ENCODE data around the gene NTRK3.

The NTRK3 gene

DNA sequence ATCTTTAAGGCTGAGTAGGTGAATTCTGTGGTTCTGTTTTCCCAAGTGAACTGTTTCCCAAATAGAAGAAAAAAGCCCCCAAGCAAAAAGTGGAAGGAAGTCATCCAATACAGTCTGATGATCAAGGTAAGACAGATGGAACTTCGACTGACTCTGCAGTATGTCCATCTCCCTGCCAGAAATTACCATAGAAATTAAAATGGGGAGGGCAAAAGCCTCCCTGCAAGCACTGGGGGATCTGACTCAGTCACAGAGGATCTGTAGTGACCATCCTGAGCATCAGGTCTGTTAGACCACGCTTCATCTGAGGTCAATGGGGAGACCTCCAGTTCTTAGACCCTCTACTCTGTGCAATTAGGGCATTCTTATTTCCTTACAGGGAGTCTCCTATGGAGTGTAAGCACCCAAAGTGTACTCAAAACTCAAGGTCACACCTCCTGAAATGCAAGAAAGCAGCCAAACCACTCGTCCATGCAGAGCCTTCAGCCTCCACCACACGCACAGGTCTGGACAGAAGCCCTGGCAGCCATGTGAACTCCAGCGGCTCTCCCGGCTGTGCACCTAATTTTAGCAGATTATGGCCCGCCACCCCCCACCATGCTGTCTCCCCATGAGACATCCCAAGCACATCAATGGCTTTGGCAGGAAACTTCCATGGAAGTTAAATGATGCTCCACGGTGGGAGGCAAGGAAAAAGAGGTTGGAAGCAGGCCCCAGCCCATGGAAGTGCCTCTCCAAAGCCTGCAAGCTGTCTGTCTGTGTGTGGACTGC is 348.7 kb downstream of the NTRK3 start:
- no peaks in the 10 kb centered on the region for H3K9me3 ChIP-seq (ENCODE audit: control insufficient read depth, low read length)
- no peak for DNase-seq
- H3K4me3 ChIP-seq (ENCODE audit: insufficient read depth, low read depth, low read length, poor library complexity, severe bottlenecking): no peak overlapping the region
- H3K27me3 ChIP-seq (replicated peaks; ENCODE audit: control insufficient read depth, insufficient read depth, low read length, poor library complexity, severe bottlenecking): no peaks in the 10 kb centered on the region
- H3K27ac ChIP-seq (ENCODE audit: insufficient read depth, low read length, poor library complexity, severe bottlenecking): no peak overlapping the region
- no peaks in the 10 kb centered on the region for H3K36me3 ChIP-seq (ENCODE audit: control insufficient read depth, insufficient read depth, low read length)
- H3K4me1 ChIP-seq (ENCODE audit: control insufficient read depth, insufficient read depth, low read length, poor library complexity, severe bottlenecking): no peaks in the 10 kb centered on the region

DNA sequence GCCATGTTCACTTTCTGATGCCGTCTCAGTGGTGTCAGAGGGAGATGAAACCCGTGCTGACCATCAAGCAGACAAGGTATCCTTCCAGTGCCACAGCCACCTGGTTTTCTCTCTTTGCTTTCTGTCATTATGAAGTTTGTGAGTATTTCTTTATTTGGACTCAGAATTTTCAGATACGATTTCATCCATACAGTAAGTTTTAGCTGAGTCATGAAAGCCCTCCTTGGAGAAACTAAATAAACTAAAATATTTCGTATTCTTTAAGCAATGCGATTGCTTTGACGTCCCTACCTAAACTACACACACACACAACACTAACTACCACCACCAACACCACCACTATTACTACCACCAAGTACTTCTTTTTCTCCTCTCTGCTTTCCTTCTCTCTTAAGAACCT is 350.1 kb downstream of the NTRK3 start:
- H3K27ac ChIP-seq (ENCODE audit: insufficient read depth, low read length, poor library complexity, severe bottlenecking): no peak overlapping the region
- H3K36me3 ChIP-seq (ENCODE audit: control insufficient read depth, insufficient read depth, low read length): no peaks in the 10 kb centered on the region
- H3K4me3 ChIP-seq (ENCODE audit: insufficient read depth, low read depth, low read length, poor library complexity, severe bottlenecking): no peak overlapping the region

DNA sequence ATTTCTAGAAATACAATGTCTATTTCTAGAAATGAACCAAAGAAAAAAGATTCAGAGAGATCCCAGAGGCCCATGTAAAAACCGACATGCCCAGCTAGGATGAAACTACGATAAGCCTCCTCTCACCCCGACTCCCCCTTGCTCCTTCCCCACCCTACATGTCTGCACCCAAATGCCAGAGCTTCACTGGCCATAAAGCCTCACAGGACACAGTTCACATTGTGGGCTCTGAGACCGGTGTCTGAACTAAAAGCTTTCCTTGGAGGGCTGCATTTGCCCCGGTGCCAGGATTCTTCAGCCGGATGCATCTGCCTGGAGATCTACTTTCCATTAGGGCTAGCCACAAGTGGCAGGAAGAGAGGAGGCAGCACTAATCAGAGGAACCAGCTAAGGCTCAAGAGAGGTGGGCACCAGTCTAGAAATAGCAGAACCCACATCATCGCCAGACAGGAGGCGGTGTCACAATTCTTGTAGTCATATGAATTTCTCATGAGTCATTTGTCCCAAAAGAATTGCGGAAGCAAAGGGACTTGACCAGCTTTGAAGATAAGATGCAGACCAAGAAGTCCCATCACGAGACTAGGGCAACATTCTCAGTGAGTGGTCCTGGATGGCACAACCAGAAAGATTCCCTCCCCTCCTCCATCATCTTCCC is 353.6 kb downstream of the NTRK3 start:
- no peak overlapping the region for H3K27ac ChIP-seq (ENCODE audit: insufficient read depth, low read length, poor library complexity, severe bottlenecking)
- H3K36me3 ChIP-seq (ENCODE audit: control insufficient read depth, insufficient read depth, low read length): no peaks in the 10 kb centered on the region
- H3K9me3 ChIP-seq (ENCODE audit: control insufficient read depth, low read length): no peaks in the 10 kb centered on the region
- no peak overlapping the region for H3K4me3 ChIP-seq (ENCODE audit: insufficient read depth, low read depth, low read length, poor library complexity, severe bottlenecking)
- DNase-seq: no peak
- no peaks in the 10 kb centered on the region for H3K4me1 ChIP-seq (ENCODE audit: control insufficient read depth, insufficient read depth, low read length, poor library complexity, severe bottlenecking)
- H3K27me3 ChIP-seq (replicated peaks; ENCODE audit: control insufficient read depth, insufficient read depth, low read length, poor library complexity, severe bottlenecking): no peaks in the 10 kb centered on the region

More for the DNA sequence above, 350.1 kb downstream of the NTRK3 start:
- H3K4me1 ChIP-seq (ENCODE audit: control insufficient read depth, insufficient read depth, low read length, poor library complexity, severe bottlenecking): no peaks in the 10 kb centered on the region
- H3K27me3 ChIP-seq (replicated peaks; ENCODE audit: control insufficient read depth, insufficient read depth, low read length, poor library complexity, severe bottlenecking): no peaks in the 10 kb centered on the region
- no peak for DNase-seq
- H3K9me3 ChIP-seq (ENCODE audit: control insufficient read depth, low read length): no peaks in the 10 kb centered on the region

DNA sequence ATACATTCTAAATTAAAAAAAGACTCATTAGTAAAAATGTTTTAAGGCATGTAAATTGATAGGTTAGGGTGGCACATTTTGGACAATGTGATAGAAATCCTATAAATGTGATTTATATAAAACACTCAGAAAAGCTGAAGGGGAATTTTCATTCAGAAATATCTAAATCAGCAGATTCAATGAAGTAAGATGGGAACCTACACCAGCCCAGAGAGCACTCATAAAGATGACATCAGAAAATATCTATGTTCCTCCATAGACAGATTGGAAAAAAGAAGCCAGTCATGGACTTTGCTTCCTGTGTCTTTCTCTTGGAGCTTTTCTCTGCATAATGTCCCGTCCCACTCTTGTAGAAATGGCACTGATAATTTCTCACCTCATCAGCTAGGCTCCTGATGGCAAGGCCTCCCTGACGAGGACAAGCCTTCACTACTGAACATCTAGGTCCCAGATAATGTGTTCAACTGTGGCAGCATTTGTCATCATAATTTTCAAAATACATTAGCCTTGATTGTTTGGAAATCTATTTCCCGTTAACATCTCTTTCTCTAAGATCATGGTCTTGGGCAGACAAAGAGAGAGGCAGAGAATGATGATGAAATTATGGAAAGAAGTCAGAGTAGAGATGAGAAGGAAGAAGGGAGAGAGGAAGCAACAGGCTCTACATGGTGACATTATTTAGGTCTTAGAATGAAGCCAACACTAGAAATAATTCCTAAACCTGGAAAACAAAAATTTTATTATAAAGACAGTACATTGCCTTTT is 354.4 kb downstream of the NTRK3 start:
- no peaks in the 10 kb centered on the region for H3K36me3 ChIP-seq (ENCODE audit: control insufficient read depth, insufficient read depth, low read length)
- no peaks in the 10 kb centered on the region for H3K9me3 ChIP-seq (ENCODE audit: control insufficient read depth, low read length)
- H3K4me1 ChIP-seq (ENCODE audit: control insufficient read depth, insufficient read depth, low read length, poor library complexity, severe bottlenecking): no peaks in the 10 kb centered on the region
- H3K4me3 ChIP-seq (ENCODE audit: insufficient read depth, low read depth, low read length, poor library complexity, severe bottlenecking): no peak overlapping the region
- no peak overlapping the region for H3K27ac ChIP-seq (ENCODE audit: insufficient read depth, low read length, poor library complexity, severe bottlenecking)
- H3K27me3 ChIP-seq (replicated peaks; ENCODE audit: control insufficient read depth, insufficient read depth, low read length, poor library complexity, severe bottlenecking): no peaks in the 10 kb centered on the region
- no peak for DNase-seq

DNA sequence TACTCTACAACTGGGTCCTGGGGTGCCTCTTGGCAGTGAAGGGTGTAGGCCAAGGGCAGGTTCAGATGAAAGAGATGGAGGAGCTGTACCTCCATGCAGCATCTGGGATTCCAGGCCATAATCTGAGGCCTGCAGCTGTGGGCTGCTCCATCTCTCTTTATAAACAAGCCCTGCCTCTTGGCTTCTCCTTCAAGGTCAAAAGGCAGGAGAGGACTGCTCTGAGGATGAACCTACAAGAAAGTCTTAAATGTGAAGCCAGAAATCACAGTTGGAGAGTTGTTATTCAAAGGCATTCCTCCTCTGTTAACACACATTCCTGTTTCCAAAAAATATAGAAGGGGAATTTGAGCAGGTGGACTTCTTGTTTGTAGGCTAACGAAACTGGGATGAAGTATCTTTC is 355.5 kb downstream of the NTRK3 start:
- no peaks in the 10 kb centered on the region for H3K9me3 ChIP-seq (ENCODE audit: control insufficient read depth, low read length)
- H3K4me1 ChIP-seq (ENCODE audit: control insufficient read depth, insufficient read depth, low read length, poor library complexity, severe bottlenecking): no peaks in the 10 kb centered on the region
- H3K36me3 ChIP-seq (ENCODE audit: control insufficient read depth, insufficient read depth, low read length): no peaks in the 10 kb centered on the region
- no peak overlapping the region for H3K27ac ChIP-seq (ENCODE audit: insufficient read depth, low read length, poor library complexity, severe bottlenecking)
- no peaks in the 10 kb centered on the region for H3K27me3 ChIP-seq (replicated peaks; ENCODE audit: control insufficient read depth, insufficient read depth, low read length, poor library complexity, severe bottlenecking)
- no peak for DNase-seq
- H3K4me3 ChIP-seq (ENCODE audit: insufficient read depth, low read depth, low read length, poor library complexity, severe bottlenecking): no peak overlapping the region

DNA sequence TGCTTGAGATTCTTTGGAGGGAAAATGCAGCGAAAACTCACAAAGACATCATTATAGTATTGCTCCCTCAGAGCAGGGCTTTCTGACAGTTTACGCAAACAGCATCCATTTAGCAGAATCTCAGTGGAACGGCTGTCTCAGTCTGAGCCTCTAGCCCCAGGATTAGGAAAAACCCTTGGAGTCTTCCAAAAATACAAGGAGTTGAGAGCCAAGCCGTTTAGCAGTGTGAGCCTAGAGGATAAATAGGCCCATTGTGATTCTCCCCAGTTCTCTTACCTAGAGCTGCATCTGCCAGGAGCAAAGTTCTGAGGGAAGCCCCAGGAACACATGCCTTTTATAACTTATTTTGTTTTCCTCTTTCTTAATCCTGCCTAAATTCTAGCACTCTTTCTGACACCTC is 359.6 kb downstream of the NTRK3 start:
- Histone ChIP-seq H3K27ac (ENCODE audit: insufficient read depth, low read length, poor library complexity, severe bottlenecking) (no peak overlapping the region), H3K4me1 (ENCODE audit: control insufficient read depth, insufficient read depth, low read length, poor library complexity, severe bottlenecking) (no peaks in the 10 kb centered on the region), H3K4me3 (ENCODE audit: insufficient read depth, low read depth, low read length, poor library complexity, severe bottlenecking) (no peak overlapping the region), H3K36me3 (ENCODE audit: control insufficient read depth, insufficient read depth, low read length) (no peaks in the 10 kb centered on the region), H3K9me3 (ENCODE audit: control insufficient read depth, low read length) (no peaks in the 10 kb centered on the region), H3K27me3 (replicated peaks; ENCODE audit: control insufficient read depth, insufficient read depth, low read length, poor library complexity, severe bottlenecking) (no peaks in the 10 kb centered on the region)
- no peak for DNase-seq

DNA sequence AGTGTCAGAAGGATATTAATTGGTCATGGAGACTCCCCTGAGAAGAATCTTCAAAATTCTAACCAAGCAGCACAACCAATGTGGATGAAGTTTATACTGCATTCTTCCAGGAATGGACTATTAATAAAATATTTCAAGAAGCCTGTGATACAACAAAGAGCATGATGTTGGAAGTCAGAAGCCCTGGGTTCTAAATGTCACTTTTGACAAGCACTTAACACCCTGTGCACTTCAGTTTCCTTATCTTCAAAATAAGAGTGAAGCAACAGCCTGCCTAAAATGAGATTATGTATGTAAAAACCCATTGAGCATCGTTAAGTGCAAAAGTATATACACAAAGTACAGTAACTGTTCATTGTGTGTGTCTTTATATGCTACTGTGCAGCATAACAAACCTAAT is 369.4 kb downstream of the NTRK3 start:
- no peak overlapping the region for H3K27ac ChIP-seq (ENCODE audit: insufficient read depth, low read length, poor library complexity, severe bottlenecking)
- H3K4me1 ChIP-seq (ENCODE audit: control insufficient read depth, insufficient read depth, low read length, poor library complexity, severe bottlenecking): no peaks in the 10 kb centered on the region
- no peaks in the 10 kb centered on the region for H3K36me3 ChIP-seq (ENCODE audit: control insufficient read depth, insufficient read depth, low read length)
- no peak overlapping the region for H3K4me3 ChIP-seq (ENCODE audit: insufficient read depth, low read depth, low read length, poor library complexity, severe bottlenecking)
- DNase-seq: no peak
- H3K27me3 ChIP-seq (replicated peaks; ENCODE audit: control insufficient read depth, insufficient read depth, low read length, poor library complexity, severe bottlenecking): no peaks in the 10 kb centered on the region
- H3K9me3 ChIP-seq (ENCODE audit: control insufficient read depth, low read length): no peaks in the 10 kb centered on the region

DNA sequence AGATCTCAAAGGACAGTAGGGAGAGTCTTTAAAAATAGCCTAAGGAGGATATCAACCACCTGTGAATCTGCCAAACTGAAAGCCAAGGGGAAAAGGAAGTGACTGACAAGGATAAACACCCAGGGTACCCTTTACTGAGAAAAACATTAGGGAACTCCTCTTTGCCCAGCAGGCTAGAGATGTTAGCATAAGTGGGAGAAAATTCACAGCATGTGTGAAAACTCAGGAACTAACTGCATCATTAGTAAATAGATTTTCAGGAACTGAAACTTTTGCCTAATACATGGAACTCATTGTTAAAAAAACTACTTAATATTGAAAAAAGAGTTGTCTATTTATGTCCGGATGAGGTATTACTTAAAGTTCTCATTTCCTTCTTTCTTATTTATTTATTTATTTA is 375.5 kb downstream of the NTRK3 start:
- DNase-seq: no peak
- Histone ChIP-seq H3K27ac (ENCODE audit: insufficient read depth, low read length, poor library complexity, severe bottlenecking) (no peak overlapping the region), H3K4me1 (ENCODE audit: control insufficient read depth, insufficient read depth, low read length, poor library complexity, severe bottlenecking) (no peaks in the 10 kb centered on the region), H3K27me3 (replicated peaks; ENCODE audit: control insufficient read depth, insufficient read depth, low read length, poor library complexity, severe bottlenecking) (no peaks in the 10 kb centered on the region), H3K9me3 (ENCODE audit: control insufficient read depth, low read length) (no peaks in the 10 kb centered on the region), H3K36me3 (ENCODE audit: control insufficient read depth, insufficient read depth, low read length) (no peaks in the 10 kb centered on the region), H3K4me3 (ENCODE audit: insufficient read depth, low read depth, low read length, poor library complexity, severe bottlenecking) (no peak overlapping the region)

DNA sequence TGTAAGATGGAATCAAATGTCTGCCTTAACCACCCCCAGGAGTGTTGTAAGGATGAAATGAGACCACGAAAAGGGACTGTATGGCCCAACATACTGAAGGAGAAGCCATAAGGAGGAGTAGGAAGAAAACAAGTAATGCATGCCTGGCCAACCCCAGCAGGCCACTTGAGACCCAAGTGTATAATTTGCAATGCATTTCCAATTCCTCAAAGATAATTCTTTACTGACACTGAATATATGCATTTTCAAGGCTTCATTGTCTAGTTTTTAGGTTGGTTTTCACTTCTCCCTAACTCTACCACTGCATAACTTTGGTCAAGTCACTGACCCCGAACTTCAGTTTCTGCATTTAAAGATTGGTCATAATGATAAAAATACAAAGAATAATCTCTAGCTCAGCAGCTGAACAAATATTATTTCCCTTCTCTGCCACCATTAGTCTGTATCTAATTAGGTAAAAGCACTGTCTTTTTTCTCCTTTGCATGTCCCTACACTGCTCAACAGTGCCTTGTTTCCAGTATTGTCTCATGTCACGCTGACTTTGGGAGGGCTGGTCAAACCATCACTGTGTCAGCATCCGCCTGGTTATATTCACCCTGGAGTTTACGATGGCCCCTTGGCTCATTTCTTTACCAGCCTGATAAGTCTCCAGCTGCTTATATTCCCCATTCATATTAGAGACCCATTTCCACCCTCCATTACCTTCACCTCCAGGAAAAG is 378.6 kb downstream of the NTRK3 start:
- no peaks in the 10 kb centered on the region for H3K9me3 ChIP-seq (ENCODE audit: control insufficient read depth, low read length)
- no peaks in the 10 kb centered on the region for H3K27me3 ChIP-seq (replicated peaks; ENCODE audit: control insufficient read depth, insufficient read depth, low read length, poor library complexity, severe bottlenecking)
- H3K36me3 ChIP-seq (ENCODE audit: control insufficient read depth, insufficient read depth, low read length): no peaks in the 10 kb centered on the region
- H3K4me1 ChIP-seq (ENCODE audit: control insufficient read depth, insufficient read depth, low read length, poor library complexity, severe bottlenecking): no peaks in the 10 kb centered on the region
- no peak for DNase-seq
- no peak overlapping the region for H3K27ac ChIP-seq (ENCODE audit: insufficient read depth, low read length, poor library complexity, severe bottlenecking)
- no peak overlapping the region for H3K4me3 ChIP-seq (ENCODE audit: insufficient read depth, low read depth, low read length, poor library complexity, severe bottlenecking)
